Ovary (tissue), 9 donors: Measurements from ENCODE around the gene KCNQ5. TPM values are rescaled to one million over a fixed set of nuclear protein-coding genes. Genes with fewer than 3 reads are reported as not detected.

Experiments
- DNase-seq, 5 donors: peaks; one replicate each; pipeline ENCODE4 v3.0.0-alpha.2; 2019 to 2020
- H3K27ac ChIP-seq, 2 donors: fragments of 200-600 bp; one replicate each; pipeline versions ENCODE4 v1.5.1 to v1.8.0; 2019 to 2022
- H3K27me3 ChIP-seq: fragments of 200-600 bp; one replicate; pipeline ENCODE4 v1.8.0; 2022
- H3K36me3 ChIP-seq: fragments of 200-600 bp; sonication (generic); one replicate; pipeline ENCODE4 v1.5.1; 2019
- H3K4me1 ChIP-seq: one replicate; pipeline ENCODE4 v1.8.1; 2013; ENCODE audit warnings: mild to moderate bottlenecking, moderate library complexity; ENCODE audit not compliant: insufficient read depth
- H3K4me3 ChIP-seq: fragments of 200-600 bp; sonication (generic); one replicate; pipeline ENCODE4 v1.5.1; 2017
- H3K9me3 ChIP-seq, 2 donors: fragments of 200-600 bp in 1 of 2; sonication (generic) in 1 of 2; one replicate each; pipeline versions ENCODE4 v1.5.1 to v1.8.1; 2013 to 2019; ENCODE audit warnings: mild to moderate bottlenecking in 1 of 2, moderate library complexity in 1 of 2
- CTCF ChIP-seq, 3 donors: fragments of 450-650 bp in 2 of 3; fragments of 200-600 bp in 1 of 3; IDR thresholded peaks; one replicate each; pipeline versions ENCODE4 v1.5.1 to v1.8.0; 2016 to 2022; ENCODE audit warnings: antibody characterized with exemption in 3 of 3, mild to moderate bottlenecking in 1 of 3
- EP300 ChIP-seq: sonication (generic); formaldehyde crosslinking; IDR thresholded peaks from one replicate; pipeline ENCODE4 v1.6.1; 2017; ENCODE audit warnings: antibody characterized with exemption
- POLR2A ChIP-seq: fragments of 450-650 bp; IDR thresholded peaks from one replicate; pipeline ENCODE4 v1.6.1; 2017; ENCODE audit warnings: antibody characterized with exemption, mild to moderate bottlenecking, moderate library complexity
- WGBS, 3 donors: extraction: QIAGEN DNeasy Blood & Tissue Kit in 1 of 3; methylation state at CpG; one replicate each; pipeline versions ENCODE4 v1.1.5 to v1.1.7; 2013 to 2017; 5-methylcytosine and 5-hydroxymethylcytosine counted together
- intact Hi-C, 4 donors: fragments of 100-400 bp; cut with DNase I; formaldehyde crosslinking; loops; one replicate each; pipeline versions ENCODE4 v1.11.0 to v1.15.1; 2022 to 2023
- polyA plus RNA-seq, 2 donors: library from polyadenylated mRNA; stranded (reverse); fragments of 200-250 nt in 1 of 2; fragments of 350-450 nt in 1 of 2; fragmentation: Illumina TruSeq in 1 of 2; extraction: RNeasy Lipid Tissue Mini Kit (QIAGEN cat#74804) in 1 of 2; gene quantifications; one replicate each; pipeline ENCODE4 v1.2.3, GENCODE V29; 2013 to 2014
- total RNA-seq, 7 donors: library from RNA; depleted of rRNA in 2 of 7; stranded (reverse); fragments of >200 nt in 2 of 7; fragmentation: NEBNext Ultra II Directional in 3 of 7; extraction: Animal tissue kit (Norgen Biotek cat#: 25700) in 3 of 7; gene quantifications; one replicate each; pipeline versions ENCODE4 v1.1.0 to v1.2.4, GENCODE V29; 2016 to 2023
- donor health status: DM: no; HTN: no; CAD: no; lungs with moderate emphysema.
- donor health status: DM: no; HTN: no; CAD: no.
- donor health status: Bipolar disorder and iron deficiency.
- donor health status: DM: yes; HTN: yes; CAD: no.
- donor health status: DM: no; HTN: no; CAD: no.
- donor health status: DM: yes; HTN: yes; CAD: no.

The KCNQ5 gene
- total and polyA plus RNA-seq, 9 donors = 0.02 to 0.80 (median 0.15) TPM; not detected in 2

GRCh38 chr6:73050706-73051105 is 428.8 kb downstream of the KCNQ5 start:
- intact Hi-C loops = no loop called here
- H3K27me3 ChIP-seq = no peaks in the 10 kb centered on the region
- no peak for DNase-seq
- H3K4me1 ChIP-seq = no peaks in the 10 kb centered on the region
- H3K9me3 ChIP-seq = no peaks in the 10 kb centered on the region
- WGBS, 3 donors = 77 to 96% (median 81%) methylated on average over 1 of the region's 1 CpG
- H3K4me3 ChIP-seq = no peak overlapping the region
- H3K27ac ChIP-seq = no peak overlapping the region
- no peak for TF ChIP-seq CTCF (IDR thresholded peaks at IDR 0.05)
- no peak for TF ChIP-seq POLR2A
- TF ChIP-seq EP300 = no peak
- no peaks in the 10 kb centered on the region for H3K36me3 ChIP-seq

GRCh38 chr6:73051147-73051546 is 429.3 kb downstream of the KCNQ5 start:
- no peaks in the 10 kb centered on the region for H3K27me3 ChIP-seq
- H3K4me1 ChIP-seq = no peaks in the 10 kb centered on the region
- H3K27ac ChIP-seq = no peak overlapping the region
- DNase-seq = no peak
- no peak overlapping the region for H3K4me3 ChIP-seq
- TF ChIP-seq POLR2A (no peak), CTCF (IDR thresholded peaks at IDR 0.05) (no peak), EP300 (no peak)
- H3K9me3 ChIP-seq = no peaks in the 10 kb centered on the region
- no peaks in the 10 kb centered on the region for H3K36me3 ChIP-seq
- intact Hi-C loops = no loop called here
- WGBS, 3 donors = 92 to 97% (median 96%) methylated on average over 5 of the region's 5 CpGs

- H3K9me3 ChIP-seq = no peaks in the 10 kb centered on the region
- H3K36me3 ChIP-seq = no peaks in the 10 kb centered on the region
- DNase-seq = no peak
- no peaks in the 10 kb centered on the region for H3K27me3 ChIP-seq
- intact Hi-C loops = no loop called here
- H3K4me3 ChIP-seq = no peak overlapping the region
- TF ChIP-seq POLR2A = no peak
- TF ChIP-seq CTCF (IDR thresholded peaks at IDR 0.05) = no peak
- no peak for TF ChIP-seq EP300
- no peak overlapping the region for H3K27ac ChIP-seq
- H3K4me1 ChIP-seq = no peaks in the 10 kb centered on the region
- 84 to 85% (median 85%) methylated on average over 11 of the region's 11 CpGs for WGBS, 3 donors
These were observed 433.1 kb downstream of the KCNQ5 start for GRCh38 chr6:73054958-73055357.

GRCh38 chr6:73058736-73059135 is 436.9 kb downstream of the KCNQ5 start:
- DNase-seq = no peak
- H3K9me3 ChIP-seq = no peaks in the 10 kb centered on the region
- no peaks in the 10 kb centered on the region for H3K36me3 ChIP-seq
- no peaks in the 10 kb centered on the region for H3K27me3 ChIP-seq
- WGBS, 3 donors = 56 to 77% (median 60%) methylated on average over 3 of the region's 3 CpGs
- H3K27ac ChIP-seq = no peak overlapping the region
- intact Hi-C loops = no loop called here
- H3K4me1 ChIP-seq = no peaks in the 10 kb centered on the region
- no peak for TF ChIP-seq EP300
- no peak for TF ChIP-seq POLR2A
- no peak for TF ChIP-seq CTCF (IDR thresholded peaks at IDR 0.05)
- H3K4me3 ChIP-seq = no peak overlapping the region

GRCh38 chr6:73062130-73062529 is 440.3 kb downstream of the KCNQ5 start:
- Histone ChIP-seq H3K27ac (no peak overlapping the region), H3K27me3 (no peaks in the 10 kb centered on the region), H3K9me3 (no peaks in the 10 kb centered on the region), H3K36me3 (no peaks in the 10 kb centered on the region), H3K4me3 (no peak overlapping the region), H3K4me1 (no peaks in the 10 kb centered on the region)
- no peak for DNase-seq
- intact Hi-C loops = no loop called here
- WGBS, 3 donors = 7 to 22% (median 8%) methylated on average over 4 of the region's 4 CpGs
- TF ChIP-seq EP300 (no peak), POLR2A (no peak), CTCF (IDR thresholded peaks at IDR 0.05) (no peak)
